GM21390 (cell line): ENCODE measurements around the gene SLC16A6.
"Not testable (repeated sequence)": the region's sequence is repeated elsewhere in the genome, so short reads cannot be mapped to it uniquely, and the experiment has no call there.

ENCODE experiments used
- ATAC-seq: cut with Tn5 transposase; IDR thresholded peaks from one replicate; pipeline ENCODE4 v1.9.1; 2021; ENCODE audit not compliant: unreplicated experiment

The SLC16A6 gene

GRCh38 chr17:68225055-68225454 is 65.9 kb downstream of the SLC16A6 start:
- ATAC-seq: not testable (repeated sequence)

GRCh38 chr17:68222606-68223005 is 68.3 kb downstream of the SLC16A6 start:
- no peak for ATAC-seq

GRCh38 chr17:68221786-68222185 is 69.1 kb downstream of the SLC16A6 start:
- ATAC-seq: no peak

GRCh38 chr17:68220786-68221185 is 70.1 kb downstream of the SLC16A6 start:
- not testable (repeated sequence) for ATAC-seq

GRCh38 chr17:68220186-68220585 is 70.7 kb downstream of the SLC16A6 start:
- ATAC-seq: not testable (repeated sequence)

- ATAC-seq: not testable (repeated sequence)
Measured at GRCh38 chr17:68219429-68219828, 71.5 kb downstream of the SLC16A6 start.
